Natural killer cell (primary cell): ENCODE data around the gene TARBP2. TPM values are rescaled to one million over a fixed set of nuclear protein-coding genes. Genes with fewer than 3 reads are reported as not detected.

Experiments used
- ATAC-seq, 3 donors: fragments of 150-1000 bp in 2 of 3; fragments of 200-7000 bp in 1 of 3; cut with Tn5 transposase; 1 replicate in 1 of 3; 2 replicates in 2 of 3; pipeline ENCODE4 v1.10.0; 2021; ENCODE audit warnings: mild to moderate bottlenecking in 2 of 3, moderate library complexity in 2 of 3
- DNase-seq, 2 donors: peaks; one replicate each; pipeline versions ENCODE4 v3.0.0 to v3.0.0-alpha.2; 2013 to 2021; ENCODE audit warnings: mixed read lengths in 1 of 2
- H3K27ac ChIP-seq: one replicate; pipeline ENCODE4 v1.5.1; 2013; ENCODE audit warnings: mild to moderate bottlenecking, low read length
- H3K27me3 ChIP-seq: one replicate; pipeline ENCODE4 v1.6.1; 2013; ENCODE audit warnings: low read length; ENCODE audit not compliant: control insufficient read depth, insufficient read depth
- H3K36me3 ChIP-seq: one replicate; pipeline ENCODE4 v1.6.1; 2013; ENCODE audit warnings: low read length; ENCODE audit not compliant: control insufficient read depth, insufficient read depth
- H3K4me1 ChIP-seq: one replicate; pipeline ENCODE4 v1.6.1; 2013; ENCODE audit warnings: low read length; ENCODE audit not compliant: control insufficient read depth, insufficient read depth
- H3K4me3 ChIP-seq: one replicate; pipeline ENCODE4 v1.5.1; 2013; ENCODE audit warnings: low read length
- H3K9me3 ChIP-seq: one replicate; pipeline ENCODE4 v1.6.1; 2013; ENCODE audit warnings: low read length; ENCODE audit not compliant: control insufficient read depth, insufficient read depth
- H3K27ac Mint-ChIP-seq, 2 donors: one replicate each; pipeline ENCODE4 v1.8.0; 2022; ENCODE audit warnings: mild to moderate bottlenecking in 2 of 2, mixed read lengths in 2 of 2, moderate library complexity in 1 of 2
- H3K27me3 Mint-ChIP-seq, 2 donors: one replicate each; pipeline ENCODE4 v1.8.0; 2022; ENCODE audit warnings: low read depth in 2 of 2, mixed read lengths in 2 of 2
- H3K36me3 Mint-ChIP-seq: one replicate; pipeline ENCODE4 v1.8.0; 2022; ENCODE audit warnings: mixed read lengths
- H3K4me1 Mint-ChIP-seq, 2 donors: one replicate each; pipeline ENCODE4 v1.8.0; 2022; ENCODE audit warnings: mixed read lengths in 2 of 2
- H3K4me3 Mint-ChIP-seq: one replicate; pipeline ENCODE4 v1.8.0; 2022; ENCODE audit warnings: mild to moderate bottlenecking, moderate library complexity, mixed read lengths
- H3K9me3 Mint-ChIP-seq, 2 donors: one replicate each; pipeline ENCODE4 v1.8.0; 2022; ENCODE audit warnings: mixed read lengths in 2 of 2
- CTCF ChIP-seq: fragments of 200-600 bp; IDR thresholded peaks from one replicate; pipeline ENCODE4 v1.8.0; 2022; ENCODE audit warnings: antibody characterized with exemption
- WGBS: methylation state at CpG from one replicate; pipeline ENCODE4 v1.1.7; 2013; ENCODE audit warnings: missing lambda C conversion rate; ENCODE audit not compliant: insufficient coverage; 5-methylcytosine and 5-hydroxymethylcytosine counted together
- intact Hi-C: fragments of 100-400 bp; cut with micrococcal nuclease; formaldehyde crosslinking; loops from one replicate; pipeline ENCODE4 v1.14.2; 2022
- total RNA-seq, 4 donors: library from RNA; stranded (reverse); fragments of 120-200 nt in 1 of 4; gene quantifications; one replicate each; pipeline versions ENCODE4 v1.2.3 to v1.2.4, GENCODE V29; 2013 to 2022

TARBP2 gene
- total RNA-seq, 3 donors from 2014 or later (not counting 1 experiment from before 2014, with no cell fraction given) = 23.8 to 35.1 (median 33.7) TPM

- intact Hi-C loops = loop anchor here (10.0 kb wide), 2 partner anchors 178 to 298 kb away; partner anchors contain the start of genes AAAS and ITGB7
- H3K4me1 Mint-ChIP-seq = peaks cover 16 to 37% of the 10 kb centered on the region in 2 donors
- WGBS = 92% methylated on average over 9 of the region's 9 CpGs
- peak overlapping the region; percentile 28 for H3K4me3 Mint-ChIP-seq
- H3K9me3 Mint-ChIP-seq = no peaks in the 10 kb centered on the region
- no peaks in the 10 kb centered on the region for H3K27me3 Mint-ChIP-seq
- H3K27ac Mint-ChIP-seq = peak overlapping the region; percentile 53 to 98
- Histone ChIP-seq H3K36me3 (peaks cover 23% of the 10 kb centered on the region), H3K4me3 (no peak overlapping the region), H3K27ac (no peak overlapping the region), H3K4me1 (peaks cover 34% of the 10 kb centered on the region), H3K9me3 (no peaks in the 10 kb centered on the region), H3K27me3 (no peaks in the 10 kb centered on the region)
- DNase-seq (no peak), ATAC-seq (no peak)
- no peaks in the 10 kb centered on the region for H3K36me3 Mint-ChIP-seq
- TF ChIP-seq CTCF = no peak
These were observed 1.2 kb downstream of the TARBP2 start for GRCh38 chr12:53502331-53502730.

- WGBS = 97% methylated on average over 8 of the region's 10 CpGs
- no peak for ATAC-seq
These were observed 2.1 kb downstream of the TARBP2 start for GRCh38 chr12:53502983-53503728.

DNA sequence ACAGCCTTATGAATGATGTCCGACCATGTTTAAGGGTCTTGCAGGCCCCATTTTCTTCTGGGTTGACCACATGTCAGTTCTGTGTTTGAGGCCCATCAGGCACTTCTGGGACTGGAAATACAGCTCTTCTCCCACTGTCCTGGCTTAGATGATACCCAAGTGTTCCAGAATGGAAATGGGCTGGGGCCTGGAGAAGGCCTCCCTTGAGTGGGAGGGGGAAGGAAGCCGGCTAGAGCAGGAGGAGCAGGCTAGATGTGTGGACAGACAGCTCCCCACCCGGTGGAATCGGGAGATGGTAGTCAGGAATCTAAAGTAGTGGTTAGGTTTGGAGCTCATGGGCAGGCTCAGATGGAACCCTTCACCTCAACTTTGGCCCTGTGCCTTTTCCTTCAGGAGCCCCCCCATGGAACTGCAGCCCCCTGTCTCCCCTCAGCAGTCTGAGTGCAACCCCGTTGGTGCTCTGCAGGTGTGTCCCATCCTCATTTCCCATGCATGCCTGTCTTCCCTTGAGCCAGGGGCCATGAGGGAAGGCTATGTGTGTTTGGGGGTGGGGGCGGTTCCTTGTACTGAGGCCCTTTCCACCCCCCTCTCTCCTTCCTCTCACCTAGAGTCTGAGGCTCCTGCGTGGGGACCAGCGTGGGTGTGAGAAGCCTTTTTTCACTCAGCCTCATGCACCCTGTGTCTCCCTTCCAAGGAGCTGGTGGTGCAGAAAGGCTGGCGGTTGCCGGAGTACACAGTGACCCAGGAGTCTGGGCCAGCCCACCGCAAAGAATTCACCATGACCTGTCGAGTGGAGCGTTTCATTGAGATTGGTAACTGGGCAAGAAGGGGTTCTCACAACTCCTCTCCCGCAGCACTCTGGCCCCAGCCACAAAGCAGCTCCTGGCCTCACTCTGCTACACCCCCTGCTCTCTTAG lies 3.2 kb downstream of the TARBP2 start:
- ATAC-seq = no peak

More at GRCh38 chr12:53502983-53503728, 2.1 kb downstream of the TARBP2 start:
- Histone ChIP-seq H3K4me1 (peaks cover 33% of the 10 kb centered on the region), H3K4me3 (no peak overlapping the region), H3K36me3 (peaks cover 23% of the 10 kb centered on the region), H3K27ac (no peak overlapping the region), H3K9me3 (no peaks in the 10 kb centered on the region), H3K27me3 (no peaks in the 10 kb centered on the region)
- TF ChIP-seq CTCF = no peak
- Mint-ChIP-seq H3K4me3 (no peak overlapping the region), H3K36me3 (no peaks in the 10 kb centered on the region), H3K27ac (no peak overlapping the region), H3K27me3 (no peaks in the 10 kb centered on the region), H3K4me1 (peaks cover 15 to 33% of the 10 kb centered on the region in 2 donors), H3K9me3 (no peaks in the 10 kb centered on the region)
- intact Hi-C loops = loop anchor here (10.0 kb wide), 2 partner anchors 178 to 298 kb away; partner anchors contain the start of genes AAAS and ITGB7
- DNase-seq = no peak

More for the DNA sequence above, 3.2 kb downstream of the TARBP2 start:
- H3K36me3 ChIP-seq = peaks cover 23% of the 10 kb centered on the region
- no peaks in the 10 kb centered on the region for H3K9me3 Mint-ChIP-seq
- TF ChIP-seq CTCF = no peak
- H3K4me1 ChIP-seq = peaks cover 31% of the 10 kb centered on the region
- no peaks in the 10 kb centered on the region for H3K27me3 Mint-ChIP-seq
- intact Hi-C loops = loop anchor here (10.0 kb wide), 2 partner anchors 179 to 299 kb away; partner anchors contain the start of genes AAAS and ITGB7
- DNase-seq = no peak
- no peak overlapping the region for H3K27ac ChIP-seq
- no peak overlapping the region for H3K4me3 Mint-ChIP-seq
- H3K36me3 Mint-ChIP-seq = no peaks in the 10 kb centered on the region
- 92% methylated on average over 12 of the region's 14 CpGs for WGBS
- peaks cover 21 to 28% of the 10 kb centered on the region in 2 donors for H3K4me1 Mint-ChIP-seq
- peak overlapping the region in 1 of 2 donors; percentile 58 for H3K27ac Mint-ChIP-seq
- H3K27me3 ChIP-seq = no peaks in the 10 kb centered on the region
- no peak overlapping the region for H3K4me3 ChIP-seq
- H3K9me3 ChIP-seq = no peaks in the 10 kb centered on the region
